OCI-LY1 (cell line): ENCODE measurements around the gene RNF169.

Experiments
- H2AFZ ChIP-seq: fragments of 200-600 bp; sonication (generic), shearing (Covaris generic); 2 replicates; pipeline ENCODE4 v1.6.0; 2014; ENCODE audit warnings: antibody characterized with exemption, mild to moderate bottlenecking, low read length
- H3F3A ChIP-seq: fragments of 200-600 bp; sonication (generic), shearing (Covaris generic); 2 replicates; pipeline ENCODE4 v1.6.0; 2014; ENCODE audit warnings: mild to moderate bottlenecking, antibody characterized with exemption, low read length, moderate library complexity; ENCODE audit not compliant: insufficient read depth
- H3K27ac ChIP-seq: fragments of 200-600 bp; sonication (generic); 2 replicates; pipeline ENCODE4 v1.5.1; 2014; ENCODE audit warnings: low read length, mixed run types, mild to moderate bottlenecking, low read depth; ENCODE audit not compliant: poor library complexity, severe bottlenecking
- H3K27me3 ChIP-seq: fragments of 200-600 bp; sonication (generic); 2 replicates; pipeline ENCODE4 v1.6.0; 2014; ENCODE audit warnings: antibody characterized with exemption, mild to moderate bottlenecking, low read length, moderate library complexity; ENCODE audit not compliant: insufficient read depth
- H3K36me3 ChIP-seq: fragments of 200-600 bp; sonication (generic); 2 replicates; pipeline ENCODE4 v1.6.1; 2014; ENCODE audit warnings: mild to moderate bottlenecking, antibody characterized with exemption, low read length, moderate library complexity, mixed read lengths; ENCODE audit not compliant: insufficient read depth
- H3K4me1 ChIP-seq: fragments of 200-600 bp; sonication (generic); 2 replicates; pipeline ENCODE4 v1.5.1; 2014; ENCODE audit warnings: mild to moderate bottlenecking, low read length, moderate library complexity; ENCODE audit not compliant: insufficient read depth, severe bottlenecking
- H3K4me2 ChIP-seq: fragments of 200-600 bp; sonication (generic), shearing (Covaris generic); 2 replicates; pipeline ENCODE4 v1.6.1; 2014; ENCODE audit warnings: low read length
- H3K4me3 ChIP-seq: fragments of 200-600 bp; sonication (generic); 2 replicates; pipeline ENCODE4 v1.5.1; 2014; ENCODE audit warnings: low read length, low read depth, mild to moderate bottlenecking, mixed read lengths; ENCODE audit not compliant: poor library complexity, severe bottlenecking
- H3K79me2 ChIP-seq: fragments of 200-600 bp; shearing (Covaris generic); 2 replicates; pipeline ENCODE4 v1.6.1; 2016; ENCODE audit warnings: mixed run types, low read length, mixed read lengths; ENCODE audit not compliant: insufficient read depth
- H3K9ac ChIP-seq: fragments of 200-600 bp; sonication (generic), shearing (Covaris generic); 2 replicates; pipeline ENCODE4 v1.6.1; 2014; ENCODE audit warnings: mild to moderate bottlenecking, low read length, mixed read lengths
- H3K9me2 ChIP-seq: fragments of 200-600 bp; sonication (generic), shearing (Covaris generic); 2 replicates; pipeline ENCODE4 v1.6.1; 2014; ENCODE audit warnings: low read depth, mild to moderate bottlenecking, low read length, mixed read lengths
- H3K9me3 ChIP-seq: fragments of 200-600 bp; shearing (Covaris generic); 2 replicates; pipeline ENCODE4 v1.6.1; 2014; ENCODE audit warnings: low read length, mixed read lengths
- H4K20me1 ChIP-seq: fragments of 200-600 bp; sonication (generic), shearing (Covaris generic); 2 replicates; pipeline ENCODE4 v1.6.0; 2016; ENCODE audit warnings: mild to moderate bottlenecking, low read length; ENCODE audit not compliant: insufficient read depth
- CTCF ChIP-seq: fragments of 200-600 bp; sonication (generic), shearing (Covaris generic); IDR thresholded peaks from 2 replicates; pipeline ENCODE4 v1.5.1; 2017; ENCODE audit warnings: mild to moderate bottlenecking, antibody characterized with exemption, low read length, moderate library complexity, mixed read lengths
- EZH2 ChIP-seq: fragments of 200-600 bp; sonication (generic), shearing (Covaris generic); IDR thresholded peaks from 2 replicates; pipeline ENCODE4 v1.8.0; 2017; ENCODE audit warnings: borderline replicate concordance, mixed run types, mild to moderate bottlenecking, antibody characterized with exemption, low read length, moderate library complexity, mixed read lengths

RNF169 gene

DNA sequence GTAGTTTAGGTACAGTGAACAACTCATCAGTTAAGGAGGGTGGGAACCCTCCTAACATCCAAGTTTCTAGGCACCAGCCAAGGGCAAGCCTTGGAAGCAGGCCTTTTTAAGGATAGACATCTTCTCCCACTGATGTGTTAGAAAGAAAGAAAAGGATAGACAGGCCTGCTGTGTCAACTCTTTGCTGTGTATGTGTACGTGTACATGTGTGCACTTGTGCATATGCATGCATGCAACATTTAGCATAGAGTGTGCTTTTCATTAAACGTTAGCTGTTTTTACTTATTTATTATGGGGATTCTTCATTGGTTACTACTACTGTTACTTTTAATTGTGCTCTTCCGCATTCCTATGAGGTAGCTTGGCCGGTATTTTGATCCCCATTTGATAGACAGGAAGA is 36.1 kb downstream of the RNF169 start:
- no peak overlapping the region for H2AFZ ChIP-seq
- H3K36me3 ChIP-seq, result peaks cover 30% of the 10 kb centered on the region
- no peak overlapping the region for H3K4me3 ChIP-seq
- TF ChIP-seq EZH2, result no peak
- no peak for TF ChIP-seq CTCF
- no peaks in the 10 kb centered on the region for H3K9me2 ChIP-seq
- H3K27me3 ChIP-seq, result no peaks in the 10 kb centered on the region
- peak overlapping the region; percentile 58; the same call in 1 of the 2 replicates for H3K4me2 ChIP-seq
- H4K20me1 ChIP-seq, result no peaks in the 10 kb centered on the region
- 0 out of 2 replicates have a peak, but pooled peaks cover 3% of the 10 kb centered on the region for H3K9me3 ChIP-seq
- H3K4me1 ChIP-seq, result peaks cover 43% of the 10 kb centered on the region
- no peaks in the 10 kb centered on the region for H3F3A ChIP-seq
- H3K9ac ChIP-seq, result no peak overlapping the region; the same call in 1 of the 2 replicates
- H3K79me2 ChIP-seq, result peaks cover 48% of the 10 kb centered on the region
- peak overlapping the region; percentile 82 for H3K27ac ChIP-seq

DNA sequence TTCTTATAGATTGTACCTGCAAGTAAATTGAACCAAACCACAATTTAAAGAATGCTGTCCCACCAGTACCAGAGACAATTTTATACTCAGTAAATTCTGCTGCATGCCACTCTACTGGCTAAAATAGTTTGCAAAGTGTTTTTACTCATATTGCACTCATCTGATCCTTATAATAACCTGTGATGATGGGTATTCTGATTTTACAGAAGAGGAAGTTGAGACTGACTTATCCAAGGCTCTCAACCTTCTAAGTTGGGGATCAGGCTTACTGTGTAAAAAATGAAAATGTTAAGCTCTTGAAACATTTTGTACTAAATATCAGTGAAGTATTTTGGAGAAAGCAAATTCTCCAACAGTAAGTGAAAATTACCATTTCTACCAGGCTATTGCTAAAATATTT is 37.9 kb downstream of the RNF169 start:
- Histone ChIP-seq H4K20me1 (no peaks in the 10 kb centered on the region), H2AFZ (no peak overlapping the region)

GRCh38 chr11:74791333-74792100 is 42.9 kb downstream of the RNF169 start:
- no peak for TF ChIP-seq CTCF
- no peak for TF ChIP-seq EZH2
- no peaks in the 10 kb centered on the region for H3F3A ChIP-seq
- H3K36me3 ChIP-seq, result peaks cover 66% of the 10 kb centered on the region
- no peak overlapping the region for H3K4me3 ChIP-seq
- H4K20me1 ChIP-seq, result no peaks in the 10 kb centered on the region
- no peaks in the 10 kb centered on the region for H3K4me1 ChIP-seq
- peaks cover 7% of the 10 kb centered on the region; the same call in 1 of the 2 replicates for H3K79me2 ChIP-seq
- H3K27me3 ChIP-seq, result no peaks in the 10 kb centered on the region
- no peak overlapping the region for H3K4me2 ChIP-seq
- H3K9me2 ChIP-seq, result no peaks in the 10 kb centered on the region
- H3K9ac ChIP-seq, result no peak overlapping the region
- H3K9me3 ChIP-seq, result peaks cover 12% of the 10 kb centered on the region; the same call in 1 of the 2 replicates
- H3K27ac ChIP-seq, result no peak overlapping the region
- H2AFZ ChIP-seq, result no peak overlapping the region

More for the DNA sequence above, 37.9 kb downstream of the RNF169 start:
- H3K9ac ChIP-seq, result no peak overlapping the region
- no peaks in the 10 kb centered on the region for H3F3A ChIP-seq
- peaks cover 33% of the 10 kb centered on the region for H3K4me1 ChIP-seq
- H3K4me2 ChIP-seq, result no peak overlapping the region
- H3K9me2 ChIP-seq, result no peaks in the 10 kb centered on the region
- no peaks in the 10 kb centered on the region for H3K27me3 ChIP-seq
- peaks cover 12% of the 10 kb centered on the region; the same call in 1 of the 2 replicates for H3K9me3 ChIP-seq
- peaks cover 48% of the 10 kb centered on the region for H3K36me3 ChIP-seq
- H3K4me3 ChIP-seq, result no peak overlapping the region
- no peak overlapping the region for H3K27ac ChIP-seq
- TF ChIP-seq EZH2, result no peak
- no peak for TF ChIP-seq CTCF
- H3K79me2 ChIP-seq, result peaks cover 38% of the 10 kb centered on the region
